ENCODE measurements around the gene KCTD3. TPM values are rescaled to one million over a fixed set of nuclear protein-coding genes. Genes with fewer than 3 reads are reported as not detected.

Gene KCTD3
- total RNA-seq, 1 experiment from 2014 or later = 39.3 TPM

DNA sequence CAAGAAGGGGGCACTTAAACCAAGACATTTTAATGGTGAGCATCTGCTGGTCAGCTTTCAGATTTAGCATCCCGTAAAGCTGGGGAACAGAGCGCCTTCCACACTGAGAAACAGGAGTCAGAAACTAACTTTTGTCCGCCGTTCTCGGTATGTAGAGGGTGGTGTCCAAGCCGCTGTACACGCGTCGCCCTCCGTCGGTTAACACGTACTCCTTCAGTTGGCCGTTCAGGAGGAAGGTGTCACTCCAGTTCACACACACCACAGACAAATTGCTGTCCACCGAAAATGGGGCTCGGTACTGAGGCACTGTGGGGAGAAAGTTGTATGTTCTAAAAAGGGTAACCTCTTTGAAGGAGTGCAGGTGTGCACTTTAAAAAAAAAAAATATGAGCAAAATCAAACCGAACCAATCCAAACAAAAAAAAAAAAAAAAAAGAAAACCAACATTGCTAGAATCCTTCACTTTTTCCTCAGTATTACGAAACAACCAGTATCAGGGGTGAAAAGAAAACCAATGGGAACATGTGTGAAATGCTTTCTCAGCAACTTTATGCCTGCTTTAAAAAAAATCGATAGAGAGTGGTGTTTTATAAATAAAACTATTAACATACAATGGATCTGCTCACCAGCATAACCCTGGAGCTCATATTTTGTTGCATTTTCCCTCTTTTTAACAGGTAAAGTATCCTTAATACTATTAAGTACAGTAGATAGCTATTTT lies 73.5 kb downstream of the KCTD3 start:
- Histone ChIP-seq H2AK5ac (ENCODE audit: insufficient read length, low read length) (no peak overlapping the region), H3K79me2 (ENCODE audit: insufficient read depth, low read length) (no peaks in the 10 kb centered on the region), H2BK5ac (ENCODE audit: insufficient read length, low read length) (no peak overlapping the region), H3K14ac (ENCODE audit: insufficient read depth, low read length) (no peak overlapping the region; the same call in 1 of the 2 replicates), H4K20me1 (ENCODE audit: control insufficient read depth, insufficient read depth, insufficient read length) (no peaks in the 10 kb centered on the region), H3K27me3 (ENCODE audit: insufficient read depth, low read length) (no peaks in the 10 kb centered on the region), H3K56ac (ENCODE audit: insufficient read length, low read depth, low read length) (no peak overlapping the region), H2BK20ac (ENCODE audit: low read depth, low read length, poor library complexity, severe bottlenecking) (no peak overlapping the region), H2BK12ac (ENCODE audit: insufficient read length, low read depth, low read length) (no peak overlapping the region), H3K9me3 (ENCODE audit: control insufficient read depth, low read depth, low read length) (no peaks in the 10 kb centered on the region), H4K8ac (replicated peaks; ENCODE audit: insufficient read length, low read depth, low read length) (no peak overlapping the region), H3K4me1 (ENCODE audit: insufficient read depth, low read length) (no peaks in the 10 kb centered on the region; the same call in 1 of the 2 replicates), H3K79me1 (ENCODE audit: insufficient read depth, low read depth, low read length, poor library complexity, severe bottlenecking) (no peaks in the 10 kb centered on the region), H3K27ac (ENCODE audit: insufficient read length, low read depth, low read length) (no peak overlapping the region), H2BK120ac (ENCODE audit: low read depth, low read length, poor library complexity, severe bottlenecking) (no peak overlapping the region), H4K91ac (ENCODE audit: insufficient read length, low read depth, low read length) (no peak overlapping the region), H3K9ac (ENCODE audit: extremely low read depth, insufficient read length, low read length) (no peak overlapping the region), H3K4ac (ENCODE audit: low read depth, low read length) (no peak overlapping the region), H3K23me2 (ENCODE audit: insufficient read length, low read depth, low read length, poor library complexity, severe bottlenecking) (no peaks in the 10 kb centered on the region), H2BK15ac (ENCODE audit: low read depth, low read length) (no peak overlapping the region), H4K5ac (ENCODE audit: insufficient read length, low read depth, low read length) (no peak overlapping the region), H2AFZ (ENCODE audit: low read length) (no peak overlapping the region), H3K4me2 (ENCODE audit: insufficient read depth, insufficient read length, low read length) (no peak overlapping the region), H3K23ac (ENCODE audit: insufficient read length, low read depth, low read length) (no peak overlapping the region), H3K18ac (ENCODE audit: insufficient read length, low read depth, low read length) (no peak overlapping the region), H3T11ph (ENCODE audit: low read length) (no peak overlapping the region)
- Mint-ChIP-seq H3K4me1 (peaks cover 11 to 18% of the 10 kb centered on the region in 2 experiments), H3K36me3 (ENCODE audit: insufficient read depth in 1 of 3, low read depth in 3 of 3) (no peaks in the 10 kb centered on the region), H3K27me3 (ENCODE audit: low read depth) (no peaks in the 10 kb centered on the region), H3K9me3 (no peaks in the 10 kb centered on the region; a peak in 1 of 5 replicates), H3K27ac (no peak overlapping the region), H3K4me3 (no peak overlapping the region)
- TF ChIP-seq CTCF (conservative IDR thresholded peaks at IDR 0.05) = no peak
- WGBS (ENCODE audit: extremely low coverage, insufficient read length, low lambda C conversion rate) = no CpG with 5 or more reads among the region's 18 CpGs
- no peak for DNase-seq

All from H9 (cell line).